Mucosa of descending colon (tissue), 3 donors: ENCODE measurements around the gene NINL. TPM values are rescaled to one million over a fixed set of nuclear protein-coding genes. Genes with fewer than 3 reads are reported as not detected.
A peak's percentile ranks its signal among the peaks of the same experiment; 100 is the strongest.
"Not testable (repeated sequence)": the region's sequence is repeated elsewhere in the genome, so short reads cannot be mapped to it uniquely, and the experiment has no call there.

Experiments used
- ATAC-seq: fragments of 200-7000 bp; cut with Tn5 transposase; one replicate; pipeline ENCODE4 v1.9.1; 2020; ENCODE audit warnings: mild to moderate bottlenecking, moderate library complexity
- DNase-seq, 3 donors: peaks; one replicate each; pipeline ENCODE4 v3.0.0-alpha.2; 2020
- H3K36me3 ChIP-seq: fragments of 200-600 bp; one replicate; pipeline ENCODE4 v1.8.0; 2021; ENCODE audit warnings: low read depth, mild to moderate bottlenecking
- H3K4me1 ChIP-seq: fragments of 200-600 bp; one replicate; pipeline ENCODE4 v1.8.0; 2021; ENCODE audit warnings: low read depth, mild to moderate bottlenecking
- H3K4me3 ChIP-seq: fragments of 200-600 bp; one replicate; pipeline ENCODE4 v1.8.0; 2021; ENCODE audit warnings: mild to moderate bottlenecking
- H3K9me3 ChIP-seq: fragments of 200-600 bp; one replicate; pipeline ENCODE4 v1.8.0; 2021; ENCODE audit warnings: mild to moderate bottlenecking
- intact Hi-C, 2 donors: fragments of 100-400 bp; cut with DNase I in 1 of 2; cut with micrococcal nuclease in 1 of 2; formaldehyde crosslinking; loops; one replicate each; pipeline versions ENCODE4 v1.11.0 to v1.11.1; 2022; cut with DNase I, micrococcal nuclease
- long read RNA-seq, 2 donors: library from polyadenylated mRNA; unstranded; transcript quantifications; one replicate each; pipeline ENCODE4 v2.0.0, GENCODE V29; 2019 to 2021
- total RNA-seq, 3 donors: library from RNA; stranded (reverse); fragmentation: NEBNext Ultra II Directional in 2 of 3; extraction: Animal tissue kit (Norgen Biotek cat#: 25700) in 2 of 3; gene quantifications; one replicate each; pipeline versions ENCODE4 v1.2.1 to v1.2.4, GENCODE V29; 2021 to 2023
- TF ChIP-seq, protein P1 (sequence below): fragments of 200-600 bp; IDR thresholded peaks from one replicate; pipeline ENCODE4 v1.8.0; 2022; ENCODE audit warnings: antibody characterized with exemption, mild to moderate bottlenecking
- donor health status: DM: no; HTN: no; CAD: no; lungs with moderate emphysema.
- donor health status: DM: no; HTN: no; CAD: no.
- donor health status: DM: no; HTN: yes; CAD: no.

NINL gene
- 10 to 100 TPM in 1 of 3 donors, 1 to 10 TPM in 2; 1.8 to 15.1 (median 3.3) TPM for total RNA-seq
- long read RNA-seq, donor 1, full-length matches to known transcripts = 1 of 10 reads
- long read RNA-seq, donor 1, partial matches to known transcripts = 3 of 10 reads
- long read RNA-seq, donor 1, other reads (novel, unspliced or antisense) = 6 of 10 reads
- long read RNA-seq, donor 2, partial matches to known transcripts = 0 of 1 reads
- long read RNA-seq, donor 2, other reads (novel, unspliced or antisense) = 1 of 1 reads

DNA sequence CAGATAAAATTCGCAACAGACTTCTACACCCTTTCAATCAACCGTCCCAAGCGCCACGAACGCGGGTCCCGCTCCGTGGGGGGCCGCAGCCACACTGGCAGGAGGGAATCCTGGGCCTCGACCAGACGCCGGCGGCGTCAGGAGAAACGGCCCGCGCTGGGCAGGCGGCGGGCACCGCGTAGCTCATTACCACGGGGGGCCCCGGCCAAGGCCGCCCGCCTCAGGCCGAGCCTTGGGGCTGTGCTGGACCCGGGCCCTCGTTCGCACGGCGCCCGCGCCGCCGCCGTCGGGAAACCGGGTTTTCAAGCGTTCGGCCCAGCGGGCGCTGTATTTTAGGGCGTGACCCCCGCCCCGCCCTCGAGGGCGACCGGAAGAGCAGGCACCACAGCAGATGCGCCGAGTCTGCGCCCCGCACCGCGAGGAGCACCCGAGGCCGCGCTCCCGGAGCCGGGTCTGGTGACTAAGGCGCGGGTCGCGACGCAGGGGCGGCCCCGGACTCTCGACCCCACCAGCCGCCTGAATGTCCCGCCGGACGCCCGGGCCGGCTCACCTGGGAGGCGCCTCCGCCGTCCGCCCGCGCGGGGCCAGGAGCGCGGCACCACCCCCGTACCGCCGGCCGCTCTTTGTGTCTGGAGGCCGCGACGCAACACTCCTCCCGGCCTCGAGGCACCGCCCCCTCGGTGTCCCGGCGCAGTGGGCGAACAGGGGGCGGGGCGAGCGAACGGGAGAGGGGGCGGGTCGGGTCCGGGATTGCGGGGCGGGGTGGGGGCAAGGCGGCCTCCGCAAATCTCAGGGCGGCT, at the start of gene NINL:
NINL (minus strand) TSS at position 627 of the 800 bp plus-strand sequence. CDS start 58,944 bp downstream, outside the sequence.
- Histone ChIP-seq H3K36me3 (no peaks in the 10 kb centered on the region), H3K9me3 (no peaks in the 10 kb centered on the region), H3K4me1 (peaks cover 6% of the 10 kb centered on the region), H3K4me3 (peak within 1 kb of the TSS; percentile 32)
- intact Hi-C loops = no loop called here
- DNase-seq = peak; percentile 51 to 75 (median 67)
- TF ChIP-seq, protein P1, sequence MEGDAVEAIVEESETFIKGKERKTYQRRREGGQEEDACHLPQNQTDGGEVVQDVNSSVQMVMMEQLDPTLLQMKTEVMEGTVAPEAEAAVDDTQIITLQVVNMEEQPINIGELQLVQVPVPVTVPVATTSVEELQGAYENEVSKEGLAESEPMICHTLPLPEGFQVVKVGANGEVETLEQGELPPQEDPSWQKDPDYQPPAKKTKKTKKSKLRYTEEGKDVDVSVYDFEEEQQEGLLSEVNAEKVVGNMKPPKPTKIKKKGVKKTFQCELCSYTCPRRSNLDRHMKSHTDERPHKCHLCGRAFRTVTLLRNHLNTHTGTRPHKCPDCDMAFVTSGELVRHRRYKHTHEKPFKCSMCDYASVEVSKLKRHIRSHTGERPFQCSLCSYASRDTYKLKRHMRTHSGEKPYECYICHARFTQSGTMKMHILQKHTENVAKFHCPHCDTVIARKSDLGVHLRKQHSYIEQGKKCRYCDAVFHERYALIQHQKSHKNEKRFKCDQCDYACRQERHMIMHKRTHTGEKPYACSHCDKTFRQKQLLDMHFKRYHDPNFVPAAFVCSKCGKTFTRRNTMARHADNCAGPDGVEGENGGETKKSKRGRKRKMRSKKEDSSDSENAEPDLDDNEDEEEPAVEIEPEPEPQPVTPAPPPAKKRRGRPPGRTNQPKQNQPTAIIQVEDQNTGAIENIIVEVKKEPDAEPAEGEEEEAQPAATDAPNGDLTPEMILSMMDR = no peak
- peak; percentile 92 for ATAC-seq

DNA sequence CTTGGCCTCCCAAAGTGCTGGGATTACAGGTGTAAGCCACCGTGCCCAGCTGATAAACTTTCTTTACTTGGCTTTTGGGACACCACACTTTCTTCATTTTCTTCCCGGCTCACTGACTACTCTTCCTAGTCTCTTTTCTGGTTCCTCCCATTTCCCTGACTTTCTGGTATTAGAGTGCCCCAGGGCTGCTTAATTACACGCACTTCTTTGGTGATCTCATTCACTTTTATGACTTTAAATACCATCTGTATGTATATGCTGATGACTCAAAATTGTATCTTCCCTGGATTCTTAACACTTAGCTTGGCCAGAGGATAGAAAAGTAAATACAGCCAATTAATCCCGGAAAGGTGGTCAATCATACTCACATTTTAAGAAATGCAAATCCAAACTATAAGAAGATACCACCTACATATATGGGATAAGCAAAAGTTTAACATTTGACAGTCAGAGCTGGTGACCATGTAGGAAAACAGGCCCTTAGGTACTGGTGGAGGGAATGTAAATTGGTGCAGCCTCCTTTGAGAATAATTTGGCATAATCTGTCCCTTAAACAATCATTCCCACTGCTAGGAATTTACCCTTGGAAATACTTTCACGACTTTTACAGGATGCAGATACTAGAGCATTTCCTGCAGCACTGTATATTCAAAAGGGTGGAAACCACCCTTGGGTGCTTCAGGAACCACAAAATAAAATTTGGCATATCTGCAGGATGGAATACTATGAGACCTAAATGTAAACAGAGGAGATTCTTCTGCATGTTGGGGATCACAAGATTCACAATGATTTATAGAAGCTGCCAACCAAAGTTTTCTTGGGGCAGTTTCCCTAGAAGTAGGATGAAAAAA, 47.8 kb upstream of the NINL start:
- H3K36me3 ChIP-seq = no peaks in the 10 kb centered on the region
- TF ChIP-seq, protein P1 = no peak

DNA sequence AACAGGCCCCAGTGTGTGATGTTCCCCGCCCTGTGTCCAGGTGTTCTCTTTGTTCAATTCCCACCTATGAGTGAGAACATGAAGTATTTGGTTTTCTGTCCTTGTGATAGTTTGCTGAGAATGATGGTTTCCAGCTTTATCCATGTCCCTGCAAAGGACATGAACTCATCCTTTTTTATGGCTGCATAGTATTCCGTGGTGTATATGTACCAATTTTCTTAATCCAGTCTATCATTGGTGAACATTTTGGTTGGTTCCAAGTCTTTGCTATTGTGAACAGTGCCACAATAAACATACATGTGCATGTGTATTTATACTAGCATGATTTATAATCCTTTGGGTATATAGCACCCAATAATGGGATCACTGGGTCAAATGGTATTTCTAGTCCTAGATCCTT, 45.3 kb upstream of the NINL start:
- H3K36me3 ChIP-seq, H3K4me3 ChIP-seq, H3K9me3 ChIP-seq, intact Hi-C loops, H3K4me1 ChIP-seq, DNase-seq, ATAC-seq: not testable (repeated sequence)

More for the DNA sequence above, 47.8 kb upstream of the NINL start:
- no peak overlapping the region for H3K4me3 ChIP-seq
- no peaks in the 10 kb centered on the region for H3K4me1 ChIP-seq
- H3K9me3 ChIP-seq = peaks cover 5% of the 10 kb centered on the region
- intact Hi-C loops = no loop called here
- DNase-seq (no peak), ATAC-seq (no peak)

DNA sequence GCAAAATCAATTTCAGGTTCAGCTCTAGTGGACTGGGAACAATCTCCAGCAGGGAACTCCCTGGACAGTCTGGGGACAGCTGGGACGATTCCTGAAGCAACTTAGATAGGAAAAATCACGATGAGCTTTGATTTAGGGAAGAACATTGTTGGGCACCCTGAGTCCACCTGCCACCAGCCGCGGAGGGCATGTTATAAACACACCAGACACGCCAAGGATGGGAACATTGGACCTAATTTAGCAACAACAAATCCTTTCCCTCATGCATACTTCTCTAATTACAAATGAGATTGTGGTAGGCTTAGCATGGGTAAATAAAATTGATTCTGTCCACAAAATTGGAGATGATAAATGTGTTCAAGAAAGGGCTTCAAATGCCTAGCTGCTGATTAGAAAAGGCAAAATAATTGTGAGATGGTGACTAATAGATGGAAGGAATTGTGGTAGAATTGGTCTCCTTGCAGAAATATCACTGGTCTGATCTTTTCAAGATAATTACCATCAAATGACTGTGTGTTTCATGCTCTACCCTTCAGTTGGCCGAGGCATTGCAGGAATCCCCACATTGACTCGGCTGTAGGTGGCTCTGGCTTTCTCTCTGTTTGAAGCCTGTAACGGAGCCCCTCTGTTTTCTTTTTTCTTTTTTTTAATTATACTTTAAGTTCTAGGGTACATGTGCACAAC, 44.6 kb upstream of the NINL start:
- H3K36me3 ChIP-seq = no peaks in the 10 kb centered on the region
- peaks cover under 1% of the 10 kb centered on the region for H3K4me1 ChIP-seq
- H3K9me3 ChIP-seq = no peaks in the 10 kb centered on the region
- intact Hi-C loops = no loop called here
- no peak overlapping the region for H3K4me3 ChIP-seq
- DNase-seq (no peak), ATAC-seq (no peak)
- TF ChIP-seq, protein P1 = no peak

DNA sequence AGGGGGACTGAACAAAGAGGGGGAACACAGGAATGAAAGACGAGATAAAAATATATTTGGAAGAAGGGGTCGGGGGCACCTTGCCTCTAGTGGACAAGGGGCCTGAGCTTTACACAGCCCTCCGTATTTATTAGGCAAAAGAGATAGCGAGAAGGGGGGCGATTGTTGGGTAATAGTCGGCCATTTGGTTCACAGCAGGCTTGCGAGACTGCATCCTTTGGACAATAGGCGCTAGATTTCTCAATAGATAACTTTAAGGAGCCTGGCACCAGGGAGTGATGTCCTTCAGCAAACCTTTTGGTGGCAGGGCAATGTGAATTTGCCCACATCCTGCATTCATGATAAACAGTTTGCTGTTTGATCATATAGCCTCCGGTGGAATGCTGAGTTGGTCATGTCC, 41.4 kb upstream of the NINL start:
- DNase-seq (no peak), ATAC-seq (no peak)
- H3K9me3 ChIP-seq = no peaks in the 10 kb centered on the region
- peaks cover 12% of the 10 kb centered on the region for H3K4me1 ChIP-seq
- H3K36me3 ChIP-seq = no peaks in the 10 kb centered on the region
- no peak overlapping the region for H3K4me3 ChIP-seq
- TF ChIP-seq, protein P1 = no peak
- intact Hi-C loops = no loop called here
